GM21723 (cell line): Measurements from ENCODE around the gene MYMK.
"Not testable (repeated sequence)": the region's sequence is repeated elsewhere in the genome, so short reads cannot be mapped to it uniquely, and the experiment has no call there.

Experiments used
- ATAC-seq: cut with Tn5 transposase; IDR thresholded peaks from one replicate; pipeline ENCODE4 v1.9.1; 2021; ENCODE audit warnings: mild to moderate bottlenecking, moderate library complexity; ENCODE audit not compliant: unreplicated experiment

MYMK gene, protein sequence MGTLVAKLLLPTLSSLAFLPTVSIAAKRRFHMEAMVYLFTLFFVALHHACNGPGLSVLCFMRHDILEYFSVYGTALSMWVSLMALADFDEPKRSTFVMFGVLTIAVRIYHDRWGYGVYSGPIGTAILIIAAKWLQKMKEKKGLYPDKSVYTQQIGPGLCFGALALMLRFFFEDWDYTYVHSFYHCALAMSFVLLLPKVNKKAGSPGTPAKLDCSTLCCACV

GRCh38 chr9:133524679-133525228, at the start of gene MYMK:
MYMK (minus strand) TSS chr9:133524959; CDS start chr9:133524844, 115 bp downstream.
- ATAC-seq, result no peak

GRCh38 chr9:133573791-133574515, 49.2 kb upstream of the MYMK start:
- ATAC-seq, result no peak

DNA sequence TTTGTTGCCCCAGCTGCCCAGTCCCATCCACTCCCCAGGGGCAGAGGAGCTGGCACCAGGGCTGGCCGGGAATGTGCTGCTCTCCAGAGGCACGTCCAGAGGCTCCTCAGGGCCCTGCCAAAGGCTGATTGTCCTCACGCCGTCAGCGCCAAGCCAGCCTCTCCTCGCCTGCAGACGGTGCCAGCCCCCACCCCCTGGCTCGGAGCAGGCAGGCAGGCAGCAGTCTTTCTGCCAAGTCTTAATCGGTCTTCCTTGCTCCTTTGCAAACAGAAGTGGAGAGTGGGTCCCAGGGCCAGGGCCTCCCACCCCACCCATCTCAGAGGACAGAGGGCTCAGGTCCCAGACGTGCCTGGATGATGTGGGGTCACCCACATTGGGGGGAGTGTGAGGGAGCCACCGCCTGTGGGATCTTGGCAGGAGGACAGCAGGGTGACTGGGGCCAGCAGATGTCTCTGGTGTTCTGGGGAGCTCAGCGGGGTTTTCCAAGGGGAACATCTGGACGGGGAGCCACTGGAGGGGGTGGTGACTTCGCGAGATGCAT, 48.1 kb upstream of the MYMK start:
- ATAC-seq, result no peak

DNA sequence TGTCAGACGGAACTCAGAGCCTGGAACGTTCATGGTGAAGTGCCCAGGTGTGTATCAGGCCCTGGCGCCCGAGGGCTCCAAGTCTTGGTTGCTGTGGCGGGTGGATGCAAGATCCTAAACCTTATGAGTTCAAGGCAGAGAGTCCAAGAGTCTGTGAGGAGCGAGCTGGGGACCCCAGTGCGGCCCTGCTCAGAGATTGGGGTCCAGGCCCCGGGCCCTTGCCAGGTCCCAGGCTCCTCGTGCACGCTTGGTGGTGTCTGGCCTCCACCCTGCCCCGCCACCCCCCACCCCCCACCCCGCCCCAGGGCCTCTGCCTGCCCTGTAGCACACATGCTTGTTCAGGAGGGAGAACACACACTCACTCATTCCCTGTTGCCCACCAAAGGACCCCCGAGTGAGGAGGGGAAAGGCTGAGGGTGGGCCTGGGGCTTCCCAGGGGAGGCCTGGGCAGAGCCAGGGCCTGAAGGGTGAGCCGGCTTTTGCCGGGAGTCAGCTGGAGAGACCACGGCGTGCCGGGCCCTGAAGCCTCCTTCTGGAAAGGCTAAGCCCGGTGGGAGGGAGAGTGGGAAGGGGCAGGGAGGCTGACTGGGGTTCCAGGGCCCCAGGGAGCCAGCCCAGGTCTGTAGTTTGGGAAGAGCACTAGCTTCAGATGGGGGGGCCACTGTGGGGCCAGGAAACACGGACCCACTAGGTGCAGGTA, 47.3 kb upstream of the MYMK start:
- ATAC-seq, result no peak

DNA sequence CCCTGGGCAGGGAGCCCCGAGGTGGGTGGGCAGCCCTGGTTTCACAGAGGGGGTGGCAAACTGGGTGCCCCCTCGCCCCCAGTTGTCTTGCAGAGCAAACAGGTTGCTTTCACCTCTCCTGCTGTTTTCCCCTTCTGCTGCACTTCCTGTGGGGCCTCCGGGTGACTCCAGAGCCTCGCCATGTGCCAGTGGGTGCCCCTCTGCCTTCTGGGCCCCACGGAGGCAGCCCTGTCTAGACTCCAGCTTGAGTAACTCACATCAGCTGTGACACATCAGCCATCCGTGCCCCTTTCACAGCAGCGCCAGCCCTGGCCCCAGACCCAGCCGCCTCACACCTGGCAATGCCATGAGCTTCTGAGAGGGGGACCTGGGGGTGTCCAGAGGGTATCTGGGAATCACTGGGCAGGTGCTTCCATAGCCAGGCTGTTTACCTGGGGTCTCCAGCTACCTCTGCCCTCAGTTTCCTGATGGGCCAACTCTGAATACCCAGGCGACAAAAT, 46.7 kb upstream of the MYMK start:
- no peak for ATAC-seq

GRCh38 chr9:133570691-133571080, 45.9 kb upstream of the MYMK start:
- no peak for ATAC-seq

DNA sequence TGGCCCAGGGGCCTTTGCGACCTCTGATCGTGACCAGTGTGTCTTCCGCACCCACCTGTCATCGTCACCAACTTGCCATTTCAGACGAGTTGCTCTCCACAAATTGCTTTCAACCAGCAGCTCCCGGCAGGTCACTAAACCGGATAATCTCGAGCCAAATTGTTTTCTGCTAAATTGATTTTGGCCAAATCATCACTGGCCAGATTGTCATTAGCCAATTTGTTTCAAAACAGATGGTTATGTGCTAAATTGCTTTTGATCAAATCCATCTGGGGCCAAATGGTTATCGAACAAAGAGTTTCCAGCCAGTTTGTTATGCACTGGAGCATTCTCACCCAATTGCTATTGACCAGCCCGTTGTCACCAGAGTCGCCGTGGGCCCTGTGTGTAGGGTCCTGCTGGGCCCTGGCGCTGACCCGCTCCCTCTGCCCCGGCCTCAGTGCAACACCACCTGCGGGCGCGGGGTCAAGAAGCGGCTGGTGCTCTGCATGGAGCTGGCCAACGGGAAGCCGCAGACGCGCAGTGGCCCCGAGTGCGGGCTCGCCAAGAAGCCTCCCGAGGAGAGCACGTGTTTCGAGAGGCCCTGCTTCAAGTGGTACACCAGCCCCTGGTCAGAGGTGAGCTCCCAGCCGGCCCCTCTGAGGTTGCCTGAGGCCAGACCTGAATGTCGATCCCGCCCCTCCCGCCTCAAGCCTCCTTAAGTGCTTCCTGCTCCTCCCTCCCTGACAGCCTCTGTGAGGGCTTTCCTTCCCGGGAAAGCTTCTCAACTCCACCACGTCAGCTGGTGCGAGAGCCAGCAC, 45.3 kb upstream of the MYMK start:
- no peak for ATAC-seq

- no peak for ATAC-seq
Measured at GRCh38 chr9:133569121-133569785, 44.5 kb upstream of the MYMK start.

DNA sequence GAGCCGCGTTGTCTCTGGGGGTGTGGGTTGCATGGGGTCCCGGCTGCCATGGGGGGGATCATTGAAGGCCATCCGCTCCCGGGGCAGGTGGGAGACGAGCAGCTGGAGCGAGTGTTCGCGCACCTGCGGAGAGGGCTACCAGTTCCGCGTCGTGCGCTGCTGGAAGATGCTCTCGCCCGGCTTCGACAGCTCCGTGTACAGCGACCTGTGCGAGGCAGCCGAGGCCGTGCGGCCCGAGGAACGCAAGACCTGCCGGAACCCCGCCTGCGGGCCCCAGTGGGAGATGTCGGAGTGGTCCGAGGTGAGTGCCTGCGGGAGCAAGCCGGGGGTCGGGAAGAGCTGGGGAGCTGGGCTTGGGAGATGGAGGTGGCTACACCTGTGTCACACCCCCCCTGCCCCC, 43.4 kb upstream of the MYMK start:
- ATAC-seq, result no peak

DNA sequence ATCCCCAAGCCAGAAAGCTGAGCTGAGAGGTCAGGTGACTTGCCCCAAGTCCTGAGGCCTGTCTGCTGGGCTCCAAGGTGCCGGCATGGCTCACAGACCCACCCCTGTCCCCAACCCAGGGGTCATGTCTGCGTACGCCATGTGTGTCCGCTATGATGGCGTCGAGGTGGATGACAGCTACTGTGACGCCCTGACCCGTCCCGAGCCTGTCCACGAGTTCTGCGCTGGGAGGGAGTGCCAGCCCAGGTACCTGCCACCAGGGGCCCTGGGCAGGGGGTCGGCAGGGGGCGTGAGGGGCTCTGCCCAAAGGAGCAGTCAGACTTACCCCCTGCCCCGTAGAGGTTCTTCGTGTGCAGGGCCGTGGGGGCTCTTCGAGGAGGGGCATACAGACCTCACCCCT, 42.1 kb upstream of the MYMK start:
- ATAC-seq, result no peak

DNA sequence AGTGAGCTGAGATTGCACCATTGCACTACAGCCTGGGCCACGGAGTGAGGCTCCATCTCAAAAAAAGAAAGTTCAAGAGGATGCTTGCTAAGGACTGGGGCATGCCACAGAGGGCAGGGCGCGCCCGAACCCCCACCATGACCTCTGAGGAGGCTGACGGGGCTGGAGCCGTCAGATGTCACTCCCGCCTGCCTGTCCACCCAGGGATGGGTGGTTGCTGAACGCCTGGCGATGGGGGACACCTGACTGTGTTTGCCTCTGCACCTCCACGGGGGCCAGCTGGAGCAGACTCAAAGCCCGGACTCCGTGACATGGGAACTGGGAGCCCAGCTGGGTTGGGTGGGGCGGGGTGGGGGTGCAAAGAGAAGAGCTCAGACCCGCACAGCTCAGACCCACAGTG, 41.6 kb upstream of the MYMK start:
- ATAC-seq, result no peak

DNA sequence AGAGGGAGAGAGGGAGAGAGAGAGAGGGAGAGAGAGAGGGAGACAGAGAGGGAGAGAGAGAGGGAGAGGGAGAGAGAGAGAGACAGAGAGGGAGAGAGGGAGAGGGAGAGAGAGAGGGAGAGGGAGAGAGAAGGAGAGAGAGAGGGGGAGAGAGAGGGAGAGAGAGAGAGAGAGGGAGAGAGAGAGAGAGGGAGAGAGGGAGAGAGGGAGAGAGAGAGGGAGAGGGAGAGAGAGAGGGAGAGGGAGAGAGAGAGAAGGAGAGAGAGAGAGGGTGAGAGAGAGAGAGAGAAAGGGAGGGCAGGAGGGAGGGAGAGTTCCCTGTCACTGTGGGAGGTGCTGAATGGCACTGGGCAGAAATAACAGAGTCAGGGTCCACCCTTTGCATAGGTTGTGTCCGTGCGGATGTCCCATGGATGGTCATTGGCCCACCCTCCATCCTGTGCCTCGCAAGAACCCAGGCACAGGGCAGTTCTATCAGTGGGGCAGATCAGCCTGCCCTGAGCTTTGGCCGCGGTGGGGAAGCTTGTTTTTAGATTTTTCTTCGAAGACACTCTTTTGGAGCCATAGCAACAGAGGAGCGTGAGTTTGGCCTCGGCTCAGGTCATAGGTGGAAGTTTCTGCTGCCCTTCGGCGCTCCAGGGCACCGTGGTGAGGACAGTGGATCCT, 39.8 kb upstream of the MYMK start:
- ATAC-seq, result no peak

DNA sequence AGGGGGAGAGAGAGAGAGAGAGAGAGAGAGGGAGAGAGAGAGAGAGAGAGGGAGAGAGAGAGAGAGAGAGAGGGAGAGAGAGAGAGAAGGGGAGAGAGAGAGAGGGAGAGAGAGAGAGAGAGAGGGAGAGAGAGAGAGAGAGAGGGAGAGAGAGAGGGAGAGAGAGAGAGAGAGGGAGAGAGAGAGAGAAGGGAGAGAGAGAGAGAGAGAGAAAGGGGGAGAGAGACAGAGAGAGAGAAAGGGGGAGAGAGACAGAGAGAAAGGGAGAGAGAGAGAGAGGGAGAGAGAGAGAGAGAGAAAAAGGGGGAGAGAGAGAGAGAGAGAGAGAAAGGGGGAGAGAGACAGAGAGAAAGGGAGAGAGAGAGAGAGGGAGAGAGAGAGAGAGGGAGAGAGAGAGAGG, 39.1 kb upstream of the MYMK start:
- ATAC-seq, result not testable (repeated sequence)

DNA sequence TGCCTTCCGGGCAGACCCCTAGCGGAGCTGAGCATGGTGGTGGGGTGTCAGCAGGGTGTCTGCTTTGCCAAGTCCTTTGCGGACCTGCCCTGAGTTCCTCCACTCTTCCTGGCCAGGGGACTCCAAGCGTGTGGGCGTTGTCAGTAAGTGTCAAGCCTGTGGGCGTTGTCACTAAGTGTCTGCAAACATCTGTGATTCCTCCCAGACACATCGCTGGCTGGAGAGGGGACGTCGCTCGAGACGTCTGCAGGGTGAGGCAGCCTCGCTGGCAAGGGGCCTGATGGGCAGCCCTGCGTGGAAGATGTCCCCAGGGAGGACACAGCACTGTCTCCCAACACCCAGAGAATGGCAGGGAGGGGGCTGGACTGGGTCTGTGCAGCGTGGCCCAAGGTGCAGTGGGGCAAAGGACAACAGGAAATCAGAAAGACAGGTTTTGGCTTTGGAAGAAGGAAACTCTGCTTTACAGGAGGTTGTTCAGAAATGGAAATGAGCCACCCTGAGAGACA, 38.6 kb upstream of the MYMK start:
- ATAC-seq, result no peak

GRCh38 chr9:133562611-133563290, 38.0 kb upstream of the MYMK start:
- ATAC-seq, result no peak

DNA sequence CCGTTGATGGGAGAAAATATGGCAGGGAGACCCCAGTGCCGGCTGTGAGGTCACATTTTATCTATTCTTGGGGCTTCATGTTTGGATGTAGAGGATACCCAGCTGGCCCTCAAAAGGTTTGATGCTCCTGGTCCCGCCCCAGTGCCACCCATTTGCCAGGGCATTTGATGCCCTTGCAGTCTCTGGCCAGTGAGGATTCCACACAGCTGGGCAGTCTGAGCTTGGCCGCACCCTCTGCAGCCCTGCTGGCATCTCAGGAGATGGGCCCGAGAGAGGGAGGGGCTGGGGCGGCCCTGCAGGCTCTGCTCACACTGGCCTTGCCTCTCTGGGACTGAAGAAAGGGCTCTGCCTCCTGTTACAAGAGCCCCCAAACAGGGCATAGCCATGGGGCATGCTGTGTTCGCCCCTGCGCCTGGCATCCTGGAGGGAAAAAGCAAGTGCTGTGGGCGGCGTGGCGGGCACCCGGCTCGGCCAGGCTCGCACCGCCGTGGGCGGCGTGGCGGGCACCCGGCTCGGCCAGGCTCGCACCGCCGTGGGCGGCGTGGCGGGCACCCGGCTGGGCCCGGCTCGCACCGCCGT, 37.3 kb upstream of the MYMK start:
- no peak for ATAC-seq

GRCh38 chr9:133560944-133561343, 36.2 kb upstream of the MYMK start:
- ATAC-seq, result no peak

GRCh38 chr9:133560311-133560710, 35.6 kb upstream of the MYMK start:
- no peak for ATAC-seq
